Panc1 (cell line): ENCODE data around the gene MIEN1. TPM values are rescaled to one million over a fixed set of nuclear protein-coding genes. Genes with fewer than 3 reads are reported as not detected.

Source experiments
- ATAC-seq: fragments of 200-7000 bp; cut with Tn5 transposase; 2 replicates; pipeline ENCODE4 v1.9.1; 2020; ENCODE audit warnings: mild to moderate bottlenecking, moderate library complexity
- Bru-seq: library from RNA; stranded (reverse); fragments of 400-500 nt; gene quantifications from one replicate; lab custom pipeline; 2021; lab: Mats Ljungman, UMichigan
- BruChase-seq, 2 experiments: library from RNA; stranded (reverse); fragments of 400-500 nt; gene quantifications; one replicate each; lab custom pipeline; 2021; lab: Mats Ljungman, UMichigan
- BruUV-seq: library from RNA; stranded (reverse); fragments of 400-500 nt; replicated peaks from 2 replicates; lab custom pipeline; 2021; lab: Mats Ljungman, UMichigan
- CTCF ChIA-PET: fragments of 300-600 bp; sonication (Branson Sonifier 250); formaldehyde crosslinking; loops from one replicate; lab custom pipeline; 2022; ENCODE audit warnings: antibody characterized with exemption; lab: Charles Lee
- POLR2A ChIA-PET: fragments of 300-600 bp; sonication (Branson Sonifier 250); formaldehyde crosslinking; loops from one replicate; lab custom pipeline; 2022; ENCODE audit warnings: antibody characterized with exemption; lab: Charles Lee
- DNase-seq: peaks from one replicate; pipeline ENCODE4 v3.0.0-alpha.2; 2010; ENCODE audit warnings: low read depth, low spot score
- H3K27ac ChIP-seq: 2 replicates; pipeline ENCODE4 v1.5.1; 2011; ENCODE audit warnings: mild to moderate bottlenecking, low read length, inconsistent platforms
- H3K27me3 ChIP-seq: fragments of 200-500 bp; sonication (Bioruptor generic); 2 replicates; pipeline ENCODE4 v1.6.0; 2014; ENCODE audit warnings: low read length, inconsistent platforms; ENCODE audit not compliant: control insufficient read depth, insufficient read depth
- H3K36me3 ChIP-seq: fragments of 200-500 bp; sonication (Bioruptor generic); 2 replicates; pipeline ENCODE4 v1.5.1; 2014; ENCODE audit warnings: inconsistent platforms, mild to moderate bottlenecking, low read length, moderate library complexity; ENCODE audit not compliant: control insufficient read depth, insufficient read depth
- H3K4me1 ChIP-seq: 2 replicates; pipeline ENCODE4 v1.5.1; 2011; ENCODE audit warnings: inconsistent platforms, mild to moderate bottlenecking, low read length, moderate library complexity; ENCODE audit not compliant: control insufficient read depth, insufficient read depth
- H3K4me3 ChIP-seq, 2 experiments: 2 replicates each; pipeline ENCODE4 v1.5.1; 2011 to 2012; ENCODE audit warnings: low read depth in 2 of 2, low read length in 2 of 2, mild to moderate bottlenecking in 2 of 2, inconsistent platforms in 1 of 2, moderate library complexity in 1 of 2
- H3K9me3 ChIP-seq: fragments of 200-500 bp; sonication (Bioruptor generic); 2 replicates; pipeline ENCODE4 v1.5.1; 2014; ENCODE audit warnings: low read depth, mild to moderate bottlenecking, inconsistent platforms, low read length, moderate library complexity; ENCODE audit not compliant: control insufficient read depth, insufficient read depth
- POLR2AphosphoS5 ChIP-seq: IDR thresholded peaks from 2 replicates; pipeline ENCODE4 v1.6.1; 2012; ENCODE audit warnings: mild to moderate bottlenecking, low read depth, low read length, moderate library complexity
- REST ChIP-seq, 2 experiments: IDR thresholded peaks; 2 replicates each; pipeline ENCODE4 v1.6.1; 2011 to 2012; ENCODE audit warnings: low read depth in 2 of 2, control low read depth in 1 of 2, low read length in 1 of 2, mild to moderate bottlenecking in 1 of 2, moderate library complexity in 1 of 2; ENCODE audit not compliant: insufficient read depth in 1 of 2
- SIN3A ChIP-seq: IDR thresholded peaks from 2 replicates; pipeline ENCODE4 v1.6.1; 2012; ENCODE audit warnings: low read depth, mild to moderate bottlenecking, low read length, moderate library complexity, borderline replicate concordance; ENCODE audit not compliant: insufficient read depth
- TCF7L2 ChIP-seq: IDR thresholded peaks from 2 replicates; pipeline ENCODE4 v1.6.1; 2011; ENCODE audit warnings: mild to moderate bottlenecking, low read depth, low read length, inconsistent platforms
- in situ Hi-C: cut with HindIII; loops from 2 replicates; pipeline ENCODE4 v1.10.0; 2016; ENCODE audit warnings: low sequenced_read_pairs, low pct_unique_long_range_greater_than_20kb
- intact Hi-C: fragments of 100-400 bp; cut with micrococcal nuclease; formaldehyde crosslinking; loops from one replicate; pipeline ENCODE4 v1.10.0; 2022; ENCODE audit not compliant: unreplicated experiment
- long read RNA-seq: library from polyadenylated mRNA; unstranded; transcript quantifications from one replicate; pipeline ENCODE4 v2.0.0, GENCODE V29; 2021; ENCODE audit not compliant: unreplicated experiment
- polyA plus RNA-seq: library from polyadenylated mRNA; unstranded; fragments of >200 nt; gene quantifications from one replicate; pipeline ENCODE4 v1.2.1, GENCODE V29; 2012; ENCODE audit warnings: missing spikeins; ENCODE audit not compliant: insufficient read length
- total RNA-seq: library from RNA; stranded (reverse); gene quantifications from one replicate; pipeline ENCODE4 v1.2.1, GENCODE V29; 2021; ENCODE audit not compliant: unreplicated experiment
- TF ChIP-seq, protein P1 (sequence below): fragments of 450-650 bp; IDR thresholded peaks from 2 replicates; pipeline ENCODE4 v1.5.1; 2017; ENCODE audit warnings: mild to moderate bottlenecking

Gene MIEN1
- total RNA-seq (103 TPM), Bru-seq, nascent RNA (percentile 84 among the genes with signal in this experiment), BruChase-seq, experiment 1, labeled RNA remaining after a 2-hour chase (percentile 88 among the genes with signal in this experiment), BruChase-seq, experiment 2, labeled RNA remaining after a 6-hour chase (percentile 96 among the genes with signal in this experiment)
- 168 TPM for polyA plus RNA-seq
- long read RNA-seq, transcript MIEN1-201 (4 exons, 1,006 nt) = major isoform, 52 of 79 reads
- long read RNA-seq, transcript MIEN1-206 (1 exons, 1,999 nt) = minor isoform, 6 of 79 reads
- long read RNA-seq, transcript MIEN1-202 (3 exons, 825 nt) = minor isoform, 15 of 79 reads
- long read RNA-seq, partial matches to known transcripts = 3 of 79 reads
- long read RNA-seq, other reads (novel, unspliced or antisense) = 2 of 79 reads

- peak within 1 kb of the TSS; percentile 73 to 96 for H3K4me3 ChIP-seq
- in situ Hi-C loops = no loop called here
Measured at GRCh38 chr17:39730095-39730921, at the start of gene MIEN1. Gene MIEN1, minus strand, starts transcription at chr17:39730532. Its CDS starts 37 bp downstream, at chr17:39730495.

More at GRCh38 chr17:39730095-39730921, at the start of gene MIEN1:
- H3K4me1 ChIP-seq = 0 out of 2 replicates have a peak, but pooled peaks cover 5% of the 10 kb centered on the region
- ChIA-PET CTCF (interaction anchor here (0.6 to 1.2 kb wide), 8 partner anchors 8 to 1309 kb away, joined by 3 to 11 read pairs (median 6); partner anchors contain the start of gene PGAP3), POLR2A (interaction anchor here (0.6 to 1.5 kb wide), 4 partner anchors 10 to 35 kb away, joined by 3 to 19 read pairs (median 4); no protein-coding TSS in a partner anchor)
- peak; percentile 96 for ATAC-seq
- TSS peak; percentile 96 for BruUV-seq
- peak; percentile 80 for TF ChIP-seq SIN3A
- TF ChIP-seq TCF7L2 = no peak
- peak; percentile 87 for TF ChIP-seq POLR2AphosphoS5
- TF ChIP-seq, protein P1, sequence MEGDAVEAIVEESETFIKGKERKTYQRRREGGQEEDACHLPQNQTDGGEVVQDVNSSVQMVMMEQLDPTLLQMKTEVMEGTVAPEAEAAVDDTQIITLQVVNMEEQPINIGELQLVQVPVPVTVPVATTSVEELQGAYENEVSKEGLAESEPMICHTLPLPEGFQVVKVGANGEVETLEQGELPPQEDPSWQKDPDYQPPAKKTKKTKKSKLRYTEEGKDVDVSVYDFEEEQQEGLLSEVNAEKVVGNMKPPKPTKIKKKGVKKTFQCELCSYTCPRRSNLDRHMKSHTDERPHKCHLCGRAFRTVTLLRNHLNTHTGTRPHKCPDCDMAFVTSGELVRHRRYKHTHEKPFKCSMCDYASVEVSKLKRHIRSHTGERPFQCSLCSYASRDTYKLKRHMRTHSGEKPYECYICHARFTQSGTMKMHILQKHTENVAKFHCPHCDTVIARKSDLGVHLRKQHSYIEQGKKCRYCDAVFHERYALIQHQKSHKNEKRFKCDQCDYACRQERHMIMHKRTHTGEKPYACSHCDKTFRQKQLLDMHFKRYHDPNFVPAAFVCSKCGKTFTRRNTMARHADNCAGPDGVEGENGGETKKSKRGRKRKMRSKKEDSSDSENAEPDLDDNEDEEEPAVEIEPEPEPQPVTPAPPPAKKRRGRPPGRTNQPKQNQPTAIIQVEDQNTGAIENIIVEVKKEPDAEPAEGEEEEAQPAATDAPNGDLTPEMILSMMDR = peak; percentile 96
- no peak for TF ChIP-seq REST (IDR thresholded peaks at IDR 0.05; ENCODE audit: insufficient read depth in 1 of 2, low read depth in 2 of 2, low read length in 1 of 2)
- no peak for DNase-seq
- peak within 1 kb of the TSS; percentile 93 for H3K27ac ChIP-seq
- intact Hi-C loops = no loop called here
- H3K36me3 ChIP-seq = no peaks in the 10 kb centered on the region
- H3K9me3 ChIP-seq = no peaks in the 10 kb centered on the region
- H3K27me3 ChIP-seq = no peaks in the 10 kb centered on the region
